HG03066 (cell line): ENCODE results near the gene CHKA.

Experiments
- ATAC-seq: cut with Tn5 transposase; IDR thresholded peaks from one replicate; pipeline ENCODE4 v1.9.1; 2021; ENCODE audit warnings: low read depth; ENCODE audit not compliant: unreplicated experiment

Gene CHKA

DNA sequence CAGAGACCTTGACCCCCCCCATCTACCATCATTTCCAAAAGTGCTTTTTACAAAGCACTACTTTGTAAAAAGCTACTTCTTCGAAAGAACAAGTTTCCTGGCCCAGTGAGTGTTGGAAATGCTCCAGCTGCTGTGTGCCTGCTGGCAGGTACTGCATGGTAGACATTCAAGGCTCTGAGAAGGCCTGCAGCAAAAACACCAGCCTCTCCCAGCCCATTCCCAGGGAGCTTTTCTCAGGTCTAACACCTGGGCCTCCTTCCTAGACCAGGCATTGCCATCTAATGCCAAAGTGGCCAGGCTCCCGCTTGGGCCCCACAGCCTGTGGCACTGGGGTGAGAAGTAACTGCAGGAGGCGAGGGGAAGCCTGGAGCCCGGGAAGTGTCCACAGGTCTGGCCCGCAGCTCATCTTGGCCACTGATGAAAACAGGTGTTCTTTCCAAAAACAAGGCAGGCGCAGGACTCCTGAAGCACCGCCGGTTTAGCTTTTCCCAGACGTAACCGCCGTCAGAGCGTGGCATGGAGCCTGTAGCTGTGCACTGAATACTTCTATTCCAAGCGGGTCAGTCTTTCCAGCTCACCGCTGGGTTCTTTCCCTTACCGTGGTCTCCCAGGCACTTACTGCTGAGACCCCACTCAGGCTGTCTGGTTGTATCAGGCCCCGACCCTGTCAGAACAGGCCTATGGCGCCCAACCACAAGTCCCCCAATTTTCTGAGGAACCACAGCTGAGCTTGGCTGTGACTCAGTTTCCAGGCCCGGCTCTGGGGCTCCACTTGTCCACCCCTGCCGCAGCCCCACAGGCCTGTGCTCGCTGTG, 83.6 kb downstream of the CHKA start:
- no peak for ATAC-seq

- ATAC-seq: no peak
Observed at GRCh38 chr11:68036717-68037239, 84.4 kb downstream of the CHKA start.

GRCh38 chr11:68036141-68036716, 85.0 kb downstream of the CHKA start:
- no peak for ATAC-seq

DNA sequence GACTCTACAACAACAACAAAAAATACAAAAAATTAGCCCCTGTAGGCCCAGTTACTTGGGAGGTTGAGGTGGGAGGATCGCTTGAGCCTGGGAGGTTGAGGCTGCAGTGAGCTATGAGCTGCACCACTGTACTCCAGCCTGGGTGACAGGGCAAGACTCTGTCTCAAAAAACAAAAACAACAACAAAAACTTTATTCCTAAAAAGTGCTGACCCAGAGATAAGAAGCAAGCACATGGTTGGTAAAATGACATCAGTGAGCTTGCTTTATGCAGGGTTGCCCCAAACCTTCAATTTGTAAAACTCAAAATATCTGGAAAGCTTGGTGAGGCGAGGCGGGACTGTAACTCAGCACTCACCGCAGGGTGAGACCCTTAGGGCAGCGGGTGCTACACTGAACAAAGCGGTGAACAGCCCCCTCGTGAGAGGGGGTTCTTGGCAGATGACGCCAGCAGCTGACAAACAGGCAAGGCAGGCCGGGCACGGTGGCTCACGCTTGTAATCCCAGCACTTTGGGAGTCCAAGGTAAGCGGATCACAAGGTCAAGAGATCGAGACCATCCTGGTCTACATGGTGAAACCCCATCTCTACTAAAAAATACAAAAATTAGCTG, 85.8 kb downstream of the CHKA start:
- no peak for ATAC-seq

GRCh38 chr11:68033708-68034045, 87.5 kb downstream of the CHKA start:
- no peak for ATAC-seq

GRCh38 chr11:68032997-68033707, 88.0 kb downstream of the CHKA start:
- no peak for ATAC-seq

DNA sequence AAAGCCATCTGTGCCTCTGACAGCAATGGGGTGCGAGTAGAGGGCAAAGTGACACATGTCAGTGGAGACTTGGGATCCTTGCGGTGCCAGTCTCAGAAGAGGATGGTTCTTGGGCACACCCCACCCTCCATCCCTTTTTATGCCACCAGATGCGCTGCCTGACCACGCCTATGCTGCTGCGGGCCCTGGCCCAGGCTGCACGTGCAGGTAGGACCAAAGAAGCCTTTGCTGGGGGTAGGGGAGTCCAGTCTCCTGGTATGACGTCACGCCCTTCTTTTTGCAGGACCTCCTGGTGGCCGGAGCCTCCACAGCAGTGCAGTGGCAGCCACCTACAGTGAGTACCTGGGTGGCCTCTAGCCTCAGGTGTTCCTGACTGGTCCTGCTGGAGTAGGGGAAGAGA, 89.2 kb downstream of the CHKA start:
- no peak for ATAC-seq

GRCh38 chr11:68031144-68031464, 90.1 kb downstream of the CHKA start:
- no peak for ATAC-seq

- peak; percentile 96 for ATAC-seq
Observed at GRCh38 chr11:68030318-68031143, 90.7 kb downstream of the CHKA start, which contains the start of gene NDUFS8. NDUFS8 (plus strand) TSS chr11:68030681; CDS start chr11:68032152, 1,471 bp downstream.

DNA sequence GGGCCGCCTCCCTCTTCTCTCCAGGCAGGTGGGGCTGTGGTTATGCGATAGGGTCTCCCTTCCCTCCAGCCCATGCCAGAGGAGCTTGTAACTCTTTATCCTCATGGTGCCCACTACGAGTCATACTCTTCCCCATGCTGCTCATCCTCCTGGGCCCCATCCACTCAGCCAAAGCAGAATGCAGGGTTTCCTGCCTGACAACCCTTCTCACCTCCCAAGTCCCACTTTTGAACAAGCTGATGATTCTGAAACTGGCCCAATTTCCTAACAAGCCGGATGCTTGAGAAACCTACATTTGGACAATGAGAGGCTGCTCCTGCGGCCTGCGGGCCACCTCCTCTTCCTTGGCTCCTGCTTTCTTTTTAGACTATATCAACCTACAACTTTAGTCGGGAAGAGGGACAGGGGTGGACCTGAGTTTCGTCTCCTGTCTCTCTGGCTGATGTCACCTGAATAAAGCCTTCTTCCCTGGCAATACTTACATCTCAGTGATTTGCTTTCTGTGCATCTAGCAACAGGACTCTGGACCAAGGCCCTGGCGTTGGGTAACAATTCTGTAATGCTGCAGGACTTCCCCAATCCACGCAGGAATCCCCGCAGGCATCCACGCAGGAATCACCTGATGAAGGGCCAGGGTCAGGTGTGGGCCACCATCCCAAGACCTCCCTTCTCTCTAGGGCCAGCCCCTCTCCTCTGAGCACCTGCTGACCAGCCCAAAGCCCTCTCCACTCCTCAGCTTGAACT, 92.2 kb downstream of the CHKA start:
- ATAC-seq: no peak

DNA sequence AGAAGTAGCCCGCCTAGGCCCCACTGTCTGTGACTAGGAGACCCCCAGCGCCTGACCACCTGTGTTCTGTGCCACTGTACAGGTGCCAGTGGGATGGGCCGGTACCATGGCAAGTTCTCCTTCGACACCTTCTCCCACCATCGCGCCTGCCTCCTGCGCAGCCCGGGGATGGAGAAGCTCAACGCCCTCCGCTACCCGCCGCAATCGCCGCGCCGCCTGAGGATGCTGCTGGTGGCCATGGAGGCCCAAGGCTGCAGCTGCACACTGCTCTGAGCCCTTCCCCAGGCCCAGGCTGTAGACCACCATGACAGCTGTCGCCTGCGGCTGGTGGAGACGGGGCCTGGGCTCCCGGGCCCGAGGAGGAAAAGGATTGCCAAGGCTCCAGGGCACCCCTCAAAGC, 93.5 kb downstream of the CHKA start:
- ATAC-seq: no peak

DNA sequence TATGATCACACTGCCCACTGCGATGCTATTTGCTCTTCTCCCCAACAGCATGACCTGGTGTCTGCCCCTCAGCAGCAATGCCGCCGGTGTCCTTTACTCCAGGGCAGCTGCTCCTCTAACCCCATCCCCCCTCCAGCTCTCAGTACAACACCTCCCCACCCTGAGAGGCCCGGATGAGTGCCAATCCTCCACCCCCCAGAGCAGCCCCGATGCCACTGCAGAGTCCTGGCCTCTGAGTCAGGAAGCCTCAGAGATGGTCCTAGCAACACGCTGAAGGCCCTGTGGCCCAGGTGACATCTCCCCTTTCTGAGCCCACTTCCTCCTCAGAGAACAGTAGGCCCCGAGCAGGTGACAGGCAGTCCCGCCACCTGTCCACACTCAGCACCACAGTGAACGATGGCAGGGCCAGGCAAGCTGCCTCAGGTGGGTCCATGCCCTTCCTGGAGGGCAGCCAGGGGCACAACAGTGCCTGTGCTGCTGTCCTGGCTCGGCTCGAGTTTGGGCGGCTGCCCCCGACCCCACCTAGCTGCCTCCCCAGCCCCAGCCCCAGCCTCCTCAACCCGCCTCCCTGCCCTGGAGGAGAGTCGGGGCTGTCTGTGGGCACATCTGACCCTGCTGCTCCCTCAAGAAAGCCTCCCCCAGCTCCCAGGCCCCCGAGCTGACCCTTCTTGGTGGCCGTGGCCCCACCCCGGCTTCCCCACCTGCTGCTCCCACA, 94.6 kb downstream of the CHKA start:
- ATAC-seq: no peak

GRCh38 chr11:68025047-68025446, 96.1 kb downstream of the CHKA start:
- ATAC-seq: no peak

- no peak for ATAC-seq
Observed at GRCh38 chr11:68024508-68024907, 96.7 kb downstream of the CHKA start.

- no peak for ATAC-seq
Observed at GRCh38 chr11:68022531-68022930, 98.7 kb downstream of the CHKA start.

DNA sequence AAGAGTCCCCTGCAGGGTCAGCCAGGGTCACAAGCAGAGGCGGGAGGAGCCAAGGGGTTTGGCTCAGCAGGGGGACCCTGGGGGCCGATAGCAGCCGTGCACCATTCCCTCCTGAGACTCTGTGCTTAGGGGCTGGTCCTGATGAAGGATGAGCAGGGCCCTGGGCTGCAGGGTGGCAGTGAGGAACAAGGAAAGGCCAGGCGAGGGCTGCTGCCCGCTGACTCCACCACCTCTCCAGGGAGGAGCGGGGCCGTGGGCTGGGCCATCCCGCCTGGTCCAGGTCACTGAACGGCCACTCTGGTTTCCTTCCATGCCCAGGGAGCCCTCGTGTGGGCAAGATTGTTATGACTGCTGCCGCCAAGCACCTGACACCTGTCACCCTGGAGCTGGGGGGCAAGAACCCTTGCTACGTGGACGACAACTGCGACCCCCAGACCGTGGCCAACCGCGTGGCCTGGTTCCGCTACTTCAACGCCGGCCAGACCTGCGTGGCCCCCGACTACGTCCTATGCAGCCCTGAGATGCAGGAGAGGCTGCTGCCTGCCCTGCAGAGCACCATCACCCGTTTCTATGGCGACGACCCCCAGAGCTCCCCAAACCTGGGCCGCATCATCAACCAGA, 99.9 kb downstream of the CHKA start:
- no peak for ATAC-seq

GRCh38 chr11:68020575-68020974, 100.6 kb downstream of the CHKA start:
- no peak for ATAC-seq

DNA sequence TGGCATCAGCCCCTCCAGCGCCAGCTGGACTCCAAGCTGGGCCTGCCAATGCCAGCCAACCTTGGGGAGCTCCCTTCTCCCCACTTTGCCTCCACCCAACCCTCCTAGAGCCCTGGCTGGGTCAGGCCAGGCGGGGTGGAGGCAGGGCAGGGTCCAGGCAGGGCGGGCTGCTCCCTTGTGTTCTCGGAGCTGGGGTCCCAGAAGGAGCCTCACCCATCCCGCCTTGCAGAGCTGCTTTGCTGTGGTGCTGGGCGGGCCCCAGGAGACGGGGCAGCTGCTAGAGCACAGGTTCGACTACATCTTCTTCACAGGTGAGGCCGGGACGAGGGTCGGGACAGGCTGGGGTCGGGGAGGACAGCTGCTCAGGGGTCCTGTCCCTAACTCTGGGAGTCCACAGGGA, 101.7 kb downstream of the CHKA start:
- ATAC-seq: no peak
